HG03575 (cell line): ENCODE results near the gene ERC2.

ENCODE experiments used
- ATAC-seq: cut with Tn5 transposase; IDR thresholded peaks from one replicate; pipeline ENCODE4 v1.9.1; 2021; ENCODE audit not compliant: unreplicated experiment, insufficient number of reproducible peaks, low FRiP score; ENCODE audit errors: extremely low read depth

ERC2 gene

DNA sequence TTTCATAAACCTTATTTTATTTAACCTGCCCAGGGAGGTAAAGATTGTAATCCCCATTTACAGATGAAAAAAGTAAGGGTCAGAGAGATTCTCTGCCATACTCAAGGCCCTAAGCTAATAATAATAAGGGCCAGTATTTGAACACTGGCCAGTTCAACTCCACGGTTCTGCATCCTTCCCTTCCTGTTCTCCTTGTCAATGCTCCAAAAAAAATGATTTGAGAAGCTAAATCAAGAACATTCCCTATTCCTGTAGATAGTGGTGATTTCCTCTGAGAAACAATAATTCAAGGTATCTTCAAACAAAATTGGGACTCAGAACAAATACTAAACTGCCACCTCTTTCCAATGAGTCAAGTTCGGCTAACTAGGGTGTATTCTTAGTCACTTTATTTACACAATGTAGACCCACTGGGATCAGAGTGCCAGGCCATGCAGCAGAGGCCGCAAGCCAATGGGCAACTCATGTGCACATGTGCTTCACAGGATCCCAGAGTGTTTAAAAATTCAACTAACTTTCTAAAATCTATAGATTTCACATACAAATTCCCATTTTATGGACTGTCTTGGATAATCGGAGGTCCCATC lies 521.6 kb downstream of the ERC2 start:
- ATAC-seq = no peak

DNA sequence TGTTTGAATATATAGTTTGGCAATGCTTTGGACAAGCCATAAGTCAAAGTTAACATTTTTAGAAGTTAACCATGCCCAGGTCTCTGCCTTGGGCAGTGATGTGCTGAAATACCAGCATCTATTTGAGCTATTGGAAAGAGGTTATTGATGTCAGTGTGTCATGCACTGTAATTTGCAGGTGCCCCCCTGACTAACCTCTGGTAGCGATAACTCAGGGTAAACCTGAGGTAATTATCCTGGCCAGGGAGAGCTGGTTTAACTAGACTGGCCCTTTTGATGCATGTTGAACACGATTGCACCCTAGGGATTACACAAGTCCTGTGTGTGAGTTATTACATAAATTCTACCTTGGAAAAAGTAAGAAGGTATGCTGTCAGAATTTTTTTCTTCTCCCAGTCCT lies 525.4 kb downstream of the ERC2 start:
- no peak for ATAC-seq

DNA sequence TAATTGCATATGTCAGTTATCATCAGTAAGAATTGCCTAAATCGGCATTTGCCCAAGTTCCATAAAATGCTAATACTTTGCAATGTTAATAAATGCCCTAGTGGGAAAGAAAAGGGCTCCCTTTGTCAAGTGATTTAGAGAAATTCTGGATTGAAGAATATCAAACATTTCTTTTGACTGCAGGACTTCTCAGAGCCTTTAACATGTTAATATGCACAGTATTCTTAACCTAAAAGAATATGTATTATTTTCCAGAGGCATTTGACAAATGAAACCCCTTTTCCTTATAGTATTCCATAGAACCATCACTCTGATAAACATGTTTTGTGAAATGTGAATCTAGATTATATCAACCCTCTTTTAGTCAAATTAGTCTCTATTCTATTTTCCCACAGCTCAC lies 529.0 kb downstream of the ERC2 start:
- ATAC-seq = no peak

DNA sequence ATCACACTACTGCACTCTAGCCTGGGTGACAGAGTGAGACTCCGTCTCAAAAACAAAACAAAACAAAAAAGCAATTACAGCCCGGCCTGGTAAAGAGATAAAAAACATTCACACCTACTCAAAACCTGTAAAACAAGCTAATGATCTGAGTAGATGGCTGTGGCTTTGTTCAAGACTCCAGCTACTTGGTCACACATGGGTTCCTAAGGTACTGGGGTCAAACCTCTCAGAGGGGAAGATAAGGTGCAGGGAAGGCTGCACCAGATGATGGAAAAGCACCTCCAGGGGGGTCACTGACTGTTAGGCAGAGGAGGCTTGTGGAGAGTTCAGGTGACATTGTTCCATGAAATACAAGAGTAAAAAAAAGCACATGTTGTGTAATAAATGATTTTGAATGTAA lies 531.0 kb downstream of the ERC2 start:
- no peak for ATAC-seq

DNA sequence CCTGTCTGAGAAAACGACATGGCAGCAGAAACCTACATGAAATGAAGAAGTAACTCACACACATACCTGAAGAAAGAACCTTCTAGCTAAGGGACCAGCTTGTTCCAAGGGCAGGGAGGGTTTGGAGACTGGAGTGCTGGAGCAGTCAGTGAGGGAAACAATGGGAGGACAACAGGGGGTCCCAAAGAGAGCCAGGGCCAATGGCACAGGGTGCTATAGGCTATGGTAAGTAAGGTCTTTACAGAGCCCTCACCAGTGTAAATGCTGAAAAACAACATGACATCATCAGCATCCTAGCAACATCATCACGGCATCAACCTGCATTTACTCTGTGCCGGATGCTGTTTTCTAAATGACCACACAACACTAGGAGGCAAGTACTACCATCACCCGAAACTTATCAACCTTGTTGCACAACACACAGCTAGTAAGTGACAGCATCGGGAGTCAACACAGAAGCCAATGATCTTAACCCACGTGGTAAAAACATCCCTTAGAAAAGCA lies 531.7 kb downstream of the ERC2 start:
- ATAC-seq = no peak

DNA sequence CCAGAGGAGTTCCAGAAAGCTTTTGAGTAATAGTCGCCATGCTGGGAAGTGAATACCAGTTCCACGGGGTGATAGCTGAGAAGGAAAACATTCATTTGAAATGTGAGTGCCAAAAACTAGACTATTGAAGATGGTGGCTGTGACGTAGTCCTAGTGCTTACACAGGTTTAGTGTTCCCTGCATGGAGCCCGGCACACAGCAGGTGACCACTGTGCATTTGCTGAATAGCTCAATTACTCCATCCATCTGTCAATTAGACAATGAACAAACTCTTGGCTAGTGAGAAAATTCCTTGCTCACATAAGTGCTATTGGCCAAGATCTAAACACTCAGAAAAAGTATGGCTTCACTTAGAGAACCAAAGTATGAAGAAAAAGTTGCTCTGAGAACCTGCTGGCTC lies 533.0 kb downstream of the ERC2 start:
- no peak for ATAC-seq

DNA sequence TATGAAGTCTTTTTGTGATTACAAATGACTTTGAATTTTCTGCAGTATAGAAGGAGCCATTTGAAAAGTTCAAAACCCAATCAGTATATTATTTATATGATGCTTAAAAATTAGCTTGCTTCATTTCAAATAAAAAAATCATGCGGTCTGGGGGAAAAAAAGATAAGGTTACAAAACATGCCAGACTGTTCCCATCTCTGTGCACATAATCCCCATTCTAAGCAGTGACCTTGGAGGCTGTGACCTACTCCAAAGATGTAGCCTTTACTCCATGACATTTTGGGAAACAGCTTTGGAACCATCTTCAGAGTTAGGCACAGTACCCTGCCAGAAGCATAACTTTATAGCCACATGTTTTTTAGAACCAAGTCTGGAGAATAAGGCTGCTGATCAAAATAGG lies 533.5 kb downstream of the ERC2 start:
- no peak for ATAC-seq

DNA sequence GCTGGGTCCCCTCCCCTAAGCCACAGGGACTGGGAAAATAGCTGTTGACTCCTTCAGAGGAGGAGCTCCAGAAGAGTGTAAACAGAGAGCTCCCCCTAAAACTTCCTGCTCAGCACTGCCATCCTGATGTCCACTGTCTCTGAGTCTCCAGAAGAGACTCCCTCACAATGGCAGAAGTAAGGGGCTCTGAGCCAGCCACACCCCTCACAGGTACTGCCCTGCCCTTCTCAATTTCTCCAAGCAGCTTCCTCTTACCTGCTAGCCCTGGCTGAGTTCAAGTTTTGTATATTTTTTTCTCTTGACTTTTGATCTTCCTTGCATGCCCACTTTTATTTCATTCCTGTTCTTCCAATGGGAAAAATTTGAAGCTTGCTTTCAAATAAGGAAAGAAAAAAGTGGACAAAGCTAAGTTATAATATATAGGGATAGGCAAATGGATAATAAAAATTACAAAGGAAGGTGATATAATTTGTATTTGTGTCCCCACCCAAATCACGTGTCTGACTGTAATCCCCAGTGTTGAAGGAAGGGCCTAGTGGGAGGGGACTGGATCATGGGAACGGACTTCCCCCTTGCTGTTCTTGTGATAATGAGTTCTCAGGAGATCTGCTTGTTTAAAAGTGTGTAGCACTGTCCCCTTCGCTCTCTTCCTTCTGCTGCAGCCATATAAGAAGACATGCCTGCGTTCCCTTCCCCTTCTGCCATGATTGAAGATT lies 539.0 kb downstream of the ERC2 start:
- no peak for ATAC-seq

DNA sequence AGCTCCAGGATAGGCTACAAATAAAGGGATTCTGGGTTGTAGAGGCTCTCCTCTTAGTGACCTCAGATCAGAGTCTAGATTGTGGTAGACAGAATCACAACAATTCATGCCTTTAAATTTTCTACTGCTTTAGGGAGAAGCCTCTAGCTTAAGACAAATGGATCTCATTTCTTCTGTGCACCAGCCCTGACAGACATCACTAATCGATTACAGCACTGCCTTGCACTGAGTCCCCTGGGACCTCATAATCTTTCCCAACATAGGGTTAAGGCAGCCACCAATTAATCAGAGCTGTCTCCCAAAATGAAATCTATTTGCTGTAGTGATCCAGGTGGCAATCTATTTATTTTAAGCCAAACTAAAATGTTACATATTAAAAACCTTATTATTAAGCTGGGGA lies 544.6 kb downstream of the ERC2 start:
- ATAC-seq = no peak

DNA sequence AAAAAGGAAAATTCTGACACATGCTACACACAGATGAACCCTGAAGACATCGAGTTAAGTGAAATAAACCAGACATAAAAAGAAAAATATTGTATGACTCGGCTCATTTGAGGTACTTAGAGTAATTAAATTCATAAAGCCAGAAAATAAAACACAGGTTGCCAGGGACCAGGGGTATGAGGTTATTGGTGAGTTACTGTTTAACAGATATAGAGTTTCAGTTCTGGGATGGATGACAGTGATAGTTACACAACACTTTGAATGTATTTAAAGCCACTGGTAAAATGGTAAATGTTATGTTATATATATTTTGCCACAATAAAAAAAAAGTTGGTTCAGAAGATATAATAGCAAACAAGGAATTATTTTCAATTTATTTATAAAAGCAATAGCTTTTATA lies 545.1 kb downstream of the ERC2 start:
- ATAC-seq = no peak

DNA sequence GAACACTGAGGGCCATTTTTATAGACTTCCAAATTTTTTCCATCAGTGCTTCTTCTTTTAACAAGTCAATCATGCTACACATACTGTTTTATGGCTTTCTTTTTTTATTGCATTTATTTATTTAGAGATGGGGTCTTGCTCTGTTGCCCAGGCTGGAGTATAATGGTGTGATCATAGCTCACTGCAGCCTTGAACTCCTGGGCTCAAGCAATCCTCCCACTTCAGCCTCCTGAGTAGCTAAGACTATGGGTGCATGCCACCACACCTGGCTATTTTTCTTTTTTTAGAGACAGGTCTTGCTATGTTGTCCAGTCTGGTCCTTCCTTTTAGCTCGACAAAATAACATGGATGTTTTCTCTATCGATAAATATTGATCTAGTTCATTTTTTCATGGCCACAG lies 555.4 kb downstream of the ERC2 start:
- ATAC-seq = no peak

DNA sequence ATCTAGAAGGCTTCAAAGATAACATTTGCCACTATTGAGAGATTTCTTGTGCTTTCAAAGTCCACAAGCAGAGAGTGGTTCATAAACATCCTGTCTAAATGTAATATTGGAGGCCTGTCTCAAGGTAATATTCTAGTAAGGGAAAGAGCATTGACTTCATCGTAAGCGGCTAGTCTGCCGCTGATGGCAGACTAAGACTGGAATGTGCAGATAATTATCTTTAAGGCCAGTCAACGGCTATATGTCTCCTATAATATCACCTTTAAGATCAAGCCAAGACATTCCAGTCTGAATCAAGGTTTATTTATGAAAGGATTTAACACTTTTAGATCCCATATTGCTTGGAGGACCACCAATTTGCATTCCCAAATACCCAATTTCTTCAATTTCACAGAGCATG lies 557.0 kb downstream of the ERC2 start:
- no peak for ATAC-seq

DNA sequence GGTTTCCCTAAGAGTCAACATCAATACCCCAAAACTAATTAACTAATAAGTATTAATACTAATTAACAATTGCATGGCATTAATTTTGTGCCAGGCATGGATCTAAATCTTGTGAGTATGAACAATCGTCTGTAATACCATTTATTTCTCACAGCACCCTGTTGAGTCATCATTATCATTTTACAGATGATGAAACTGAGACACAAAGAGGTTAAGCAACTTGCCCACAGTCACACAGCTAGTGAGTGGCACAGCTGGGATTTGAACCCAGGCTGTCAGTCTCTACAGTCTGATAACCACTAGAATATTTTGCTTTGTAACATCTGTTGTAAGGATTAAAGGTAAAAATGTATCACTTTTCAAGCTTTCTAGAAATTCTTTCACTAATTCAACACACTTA lies 557.7 kb downstream of the ERC2 start:
- ATAC-seq = no peak

DNA sequence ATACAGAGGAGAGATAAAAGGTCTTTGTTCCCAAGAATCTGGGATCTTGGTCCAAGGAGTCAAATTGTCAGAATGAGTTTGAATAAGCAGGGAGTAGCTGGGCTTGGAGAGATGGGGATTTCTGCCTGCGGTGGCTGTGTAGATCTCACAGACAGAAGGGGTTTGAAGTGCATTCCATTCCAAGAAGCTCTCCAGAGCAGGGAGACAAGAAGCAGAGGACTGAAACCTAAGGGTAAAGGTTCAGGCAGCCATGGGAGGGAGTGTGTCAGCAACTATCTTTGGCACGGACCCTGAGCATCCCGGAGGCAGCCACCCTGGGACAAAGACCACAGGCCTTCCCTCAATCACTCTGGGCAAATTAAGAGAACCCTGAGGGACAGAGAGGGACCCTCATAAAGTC lies 558.9 kb downstream of the ERC2 start:
- ATAC-seq = no peak

DNA sequence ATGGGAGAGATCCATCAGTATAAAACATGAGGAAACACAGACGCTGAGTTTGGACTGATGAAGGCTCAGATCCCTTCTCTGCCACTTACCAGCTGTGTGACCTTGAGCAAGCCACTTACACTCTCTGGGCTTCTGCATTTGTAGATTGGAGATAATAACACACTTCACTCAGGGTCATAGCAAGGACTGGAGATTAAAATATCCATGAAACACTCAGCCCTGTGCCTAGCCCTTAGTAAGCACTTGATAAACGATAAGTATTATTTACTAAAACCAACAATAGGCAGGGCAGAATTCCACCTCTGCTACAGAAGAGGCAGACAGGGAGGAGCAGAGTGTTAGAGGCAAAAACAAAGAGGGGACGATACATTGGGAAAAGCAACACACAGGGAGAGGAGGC lies 560.7 kb downstream of the ERC2 start:
- no peak for ATAC-seq

DNA sequence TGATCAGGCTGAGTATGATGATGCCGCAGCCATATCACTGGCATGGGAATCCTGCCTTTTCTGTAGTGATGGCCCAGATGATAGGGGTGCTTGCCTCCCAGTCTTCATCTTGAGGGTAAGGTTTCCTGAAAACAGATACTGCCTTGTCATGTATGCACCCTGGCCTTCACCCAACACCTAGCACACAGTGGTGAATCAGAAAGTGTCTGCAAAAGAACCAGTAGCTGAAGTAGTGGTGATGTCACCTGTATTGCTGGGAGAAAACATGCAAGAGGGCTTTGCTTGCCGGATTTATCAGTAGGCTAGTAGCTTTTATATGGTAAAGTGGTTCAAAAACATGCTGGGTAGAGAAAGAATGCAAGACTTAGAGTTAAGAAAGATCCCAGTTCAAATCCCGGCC lies 561.4 kb downstream of the ERC2 start:
- no peak for ATAC-seq

DNA sequence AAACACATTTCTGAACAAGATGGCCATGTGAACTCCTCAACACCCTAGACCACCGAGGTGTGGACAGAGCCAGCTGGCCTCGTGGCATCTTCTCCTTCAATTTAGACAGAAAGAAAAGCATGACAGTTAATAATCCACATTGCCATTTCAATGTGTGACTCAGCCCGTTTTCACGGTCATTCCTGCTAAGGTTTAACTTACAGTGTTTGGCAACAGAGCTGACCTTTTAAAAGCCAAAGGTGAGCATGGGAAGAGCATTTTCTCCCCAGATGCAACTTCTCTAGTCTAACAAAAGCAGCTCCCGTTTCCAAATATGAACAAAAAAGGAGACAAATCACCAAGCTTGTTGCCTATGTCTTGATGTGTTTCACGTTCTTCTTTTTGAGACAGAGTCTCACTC lies 563.6 kb downstream of the ERC2 start:
- ATAC-seq = no peak

DNA sequence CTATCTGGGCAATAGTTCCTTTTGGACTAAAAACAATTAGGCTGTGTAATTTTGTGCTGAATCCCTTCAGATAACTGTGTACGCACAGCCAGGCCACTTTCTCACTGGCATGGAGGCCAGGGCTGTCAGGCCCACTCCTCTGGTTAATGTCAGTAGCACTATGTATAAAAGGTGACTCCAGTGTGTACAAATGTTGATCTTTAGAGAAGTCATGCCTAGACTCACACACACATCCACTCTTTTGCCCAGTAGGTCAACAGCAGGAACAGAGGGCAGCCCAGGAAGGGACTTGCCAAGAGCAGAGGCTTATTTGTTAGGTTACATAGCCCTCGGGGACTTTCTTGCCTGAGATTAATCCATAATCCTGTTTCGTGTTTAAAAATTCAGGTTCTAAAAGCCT lies 564.6 kb downstream of the ERC2 start:
- ATAC-seq = no peak

DNA sequence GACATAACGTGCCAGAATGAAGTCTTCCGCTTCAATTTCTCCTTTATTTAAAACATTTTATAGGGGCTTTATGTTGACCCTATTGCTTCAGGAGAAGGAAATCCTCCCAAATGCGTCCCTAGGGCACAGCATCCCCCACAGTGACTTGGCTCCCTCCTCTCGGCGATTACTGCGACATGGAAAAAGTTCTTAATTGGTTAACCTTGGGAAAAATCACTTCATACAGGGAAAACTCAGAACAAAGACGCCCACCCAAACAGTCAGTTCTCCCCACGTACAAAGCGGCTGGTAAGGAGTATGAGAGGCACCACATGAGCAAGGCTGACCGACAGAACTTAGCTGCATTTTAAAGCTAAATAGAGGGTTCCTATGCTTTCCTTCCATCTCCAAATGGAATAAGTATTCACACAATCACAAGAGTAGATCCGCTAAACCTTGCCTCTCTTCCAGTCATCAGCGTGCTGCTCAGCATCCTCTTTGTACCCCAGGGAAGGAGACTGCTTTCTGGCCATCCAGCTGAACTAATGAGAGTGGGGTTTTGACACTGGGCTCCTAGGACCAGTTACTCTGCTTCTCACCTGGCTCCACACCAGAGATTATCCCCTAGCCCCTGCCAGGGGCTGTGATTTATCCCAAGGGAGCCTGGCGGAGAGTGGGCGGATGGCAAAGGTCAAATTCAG lies 565.9 kb downstream of the ERC2 start:
- no peak for ATAC-seq

DNA sequence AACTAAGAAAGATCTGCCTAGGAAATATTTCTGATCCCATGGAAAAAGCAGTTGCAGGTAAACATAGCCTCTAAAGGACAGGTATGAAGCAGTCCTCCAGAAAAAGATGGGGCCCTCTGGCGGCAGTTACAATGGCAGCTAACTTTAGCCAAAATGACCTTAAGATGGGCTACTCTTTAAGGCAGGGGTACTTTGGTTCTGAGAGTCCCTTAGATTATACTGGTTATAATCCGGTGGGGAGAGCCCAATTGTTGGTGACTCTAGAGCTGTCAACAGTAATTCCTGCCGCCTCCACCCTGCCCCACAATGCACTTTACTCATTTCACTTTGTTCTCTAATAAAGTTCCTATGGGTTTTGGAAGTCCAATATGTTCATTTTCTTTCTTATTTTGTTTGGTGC lies 568.4 kb downstream of the ERC2 start:
- no peak for ATAC-seq
